HepG2 (cell line): ENCODE measurements around the gene ALDH2. TPM values are rescaled to one million over a fixed set of nuclear protein-coding genes. Genes with fewer than 3 reads are reported as not detected.

Experiments used
- ATAC-seq: fragments of 200-7000 bp; cut with Tn5 transposase; 3 replicates; pipeline ENCODE4 v1.9.1; 2020; ENCODE audit warnings: mild to moderate bottlenecking, moderate library complexity
- BruUV-seq: library from RNA; stranded (reverse); fragments of 400-500 nt; replicated peaks from 2 replicates; lab custom pipeline; 2021; lab: Mats Ljungman, UMichigan
- CTCF ChIA-PET: fragments of 300-600 bp; formaldehyde crosslinking; extraction: SDS; loops from one replicate; lab custom pipeline; 2021; ENCODE audit warnings: low total read pairs, inconsistent platforms, low intra/inter-chr PET ratio; lab: Yijun Ruan, JAX
- POLR2A ChIA-PET: fragments of 350-600 bp; sonication (Branson Sonifier 250); formaldehyde crosslinking; loops from one replicate; lab custom pipeline; 2020; ENCODE audit warnings: antibody characterized with exemption, inconsistent platforms; lab: Yijun Ruan, JAX
- DNase-seq: peaks from one replicate; pipeline ENCODE4 v3.0.0-alpha.2; 2015; ENCODE audit warnings: low spot score
- FAIRE-seq: peaks from 3 replicates; lab custom pipeline; 2011; peaks lifted over from hg19 to GRCh38; lab: Jason Lieb, UNC
- H2AFZ ChIP-seq: one replicate; pipeline ENCODE4 v1.6.1; 2011; ENCODE audit warnings: low read length, inconsistent platforms
- H3K27ac ChIP-seq: fragments of 300-600 bp; 3 replicates; pipeline ENCODE4 v1.8.0; 2011; ENCODE audit warnings: mixed run types, mild to moderate bottlenecking, mixed read lengths, low read length, inconsistent platforms; ENCODE audit not compliant: insufficient read depth; ENCODE audit errors: extremely low read length
- H3K27me3 ChIP-seq, 2 experiments: fragments of 200-600 bp in 1 of 2; 2 replicates in 1 of 2; 3 replicates in 1 of 2; pipeline versions ENCODE4 v1.6.0 to v1.8.0; 2011; ENCODE audit warnings: low read length in 2 of 2, mild to moderate bottlenecking in 2 of 2, moderate library complexity in 2 of 2, inconsistent platforms in 1 of 2; ENCODE audit not compliant: insufficient read depth in 2 of 2, control insufficient read depth in 1 of 2
- H3K36me3 ChIP-seq, 2 experiments: fragments of 200-600 bp in 1 of 2; replicated peaks in 1 of 2; 2 replicates in 1 of 2; 3 replicates in 1 of 2; pipeline versions ENCODE4 v1.5.1 to v1.8.0; 2011; ENCODE audit warnings: low read length in 2 of 2, inconsistent platforms in 1 of 2; ENCODE audit not compliant: insufficient read depth in 2 of 2, control insufficient read depth in 1 of 2
- H3K4me1 ChIP-seq: 2 replicates; pipeline ENCODE4 v1.5.1; 2012; ENCODE audit warnings: low read length, inconsistent platforms; ENCODE audit not compliant: insufficient read depth
- H3K4me2 ChIP-seq: 2 replicates; pipeline ENCODE4 v1.6.0; 2011; ENCODE audit warnings: low read depth, low read length, inconsistent platforms
- H3K4me3 ChIP-seq, 3 experiments: fragments of 200-600 bp in 1 of 3; sonication (generic), shearing (Covaris generic) in 1 of 3; replicated peaks in 1 of 3; 2 replicates each; pipeline ENCODE4 v1.5.1; 2011 to 2016; ENCODE audit warnings: low read length in 3 of 3, inconsistent platforms in 2 of 3, low read depth in 2 of 3, mild to moderate bottlenecking in 2 of 3, control low read depth in 1 of 3, mixed read lengths in 1 of 3; ENCODE audit not compliant: insufficient read depth in 1 of 3
- H3K79me2 ChIP-seq: one replicate; pipeline ENCODE4 v1.6.1; 2011; ENCODE audit warnings: low read length, inconsistent platforms; ENCODE audit not compliant: insufficient read depth
- H3K9ac ChIP-seq: 2 replicates; pipeline ENCODE4 v1.6.0; 2011; ENCODE audit warnings: mild to moderate bottlenecking, low read depth, low read length, inconsistent platforms; ENCODE audit not compliant: insufficient read depth
- H3K9me3 ChIP-seq: 2 replicates; pipeline ENCODE4 v1.5.1; 2012; ENCODE audit warnings: mild to moderate bottlenecking, low read length
- H4K20me1 ChIP-seq: 2 replicates; pipeline ENCODE4 v1.6.0; 2011; ENCODE audit warnings: inconsistent platforms, mild to moderate bottlenecking, low read length, moderate library complexity; ENCODE audit not compliant: insufficient read depth
- EED ChIP-seq: sonication (generic); formaldehyde crosslinking; IDR thresholded peaks from 2 replicates; pipeline ENCODE4 v1.5.0; 2020; ENCODE audit warnings: mild to moderate bottlenecking, missing genetic modification reagents
- GTF3A ChIP-seq: sonication (generic); formaldehyde crosslinking; conservative IDR thresholded peaks from 2 replicates; pipeline ENCODE4 v1.4.0; 2020; ENCODE audit warnings: mild to moderate bottlenecking, missing genetic modification reagents
- MAFG ChIP-seq: sonication (generic); formaldehyde crosslinking; IDR thresholded peaks from 2 replicates; pipeline ENCODE4 v1.5.1; 2020; ENCODE audit warnings: mild to moderate bottlenecking, missing genetic modification reagents
- NFKB2 ChIP-seq: sonication (generic); formaldehyde crosslinking; IDR thresholded peaks from 2 replicates; pipeline ENCODE4 v1.4.0; 2020; ENCODE audit warnings: missing genetic modification reagents, borderline replicate concordance
- NPAS2 ChIP-seq: sonication (generic); formaldehyde crosslinking; IDR thresholded peaks from 2 replicates; pipeline ENCODE4 v1.8.0; 2022; ENCODE audit warnings: mild to moderate bottlenecking, missing genetic modification reagents, borderline replicate concordance
- SAP130 ChIP-seq: IDR thresholded peaks from 2 replicates; pipeline ENCODE4 v1.6.1; 2016; ENCODE audit warnings: low read depth
- TP53 ChIP-seq: sonication (generic); formaldehyde crosslinking; conservative IDR thresholded peaks from 2 replicates; pipeline ENCODE4 v1.4.0; 2020; ENCODE audit warnings: missing genetic modification reagents
- TRAFD1 ChIP-seq: sonication (generic); formaldehyde crosslinking; IDR thresholded peaks from 2 replicates; pipeline ENCODE4 v1.5.1; 2020; ENCODE audit warnings: missing genetic modification reagents, mild to moderate bottlenecking, borderline replicate concordance
- ZNF296 ChIP-seq: sonication (generic); formaldehyde crosslinking; conservative IDR thresholded peaks from 2 replicates; pipeline ENCODE4 v1.5.0; 2020; ENCODE audit warnings: mild to moderate bottlenecking, missing genetic modification reagents
- ZNF577 ChIP-seq: sonication (generic); formaldehyde crosslinking; IDR thresholded peaks from 2 replicates; pipeline ENCODE4 v1.4.0; 2020; ENCODE audit warnings: mild to moderate bottlenecking, low read depth, missing genetic modification reagents, borderline replicate concordance
- WGBS: methylation state at CpG from one replicate; pipeline ENCODE4 v1.1.6; 2017; ENCODE audit warnings: low lambda C conversion rate; 5-methylcytosine and 5-hydroxymethylcytosine counted together
- in situ Hi-C: cut with HindIII; loops from 2 replicates; pipeline ENCODE4 v1.10.0; 2017; ENCODE audit warnings: low pct_unique_long_range_greater_than_20kb; ENCODE audit not compliant: extremely low pct_ligation_motif_present
- intact Hi-C: fragments of 100-400 bp; cut with micrococcal nuclease; formaldehyde crosslinking; loops from one replicate; pipeline ENCODE4 v1.10.0; 2022; ENCODE audit not compliant: unreplicated experiment
- polyA plus RNA-seq, 8 experiments: library from polyadenylated mRNA; depleted of rRNA in 3 of 8; stranded (reverse) in 7 of 8; unstranded in 1 of 8; fragments of >200 nt; fragmentation: Illumina TruSeq in 4 of 8; extraction: Trizol in 4 of 8; gene quantifications; 2 replicates each; pipeline versions ENCODE4 v1.2.1 to v1.2.3, GENCODE V29; 2011 to 2016; ENCODE audit warnings: low read depth in 4 of 8, missing spikeins in 1 of 8, mixed read lengths in 1 of 8; ENCODE audit not compliant: insufficient read depth in 1 of 8
- total RNA-seq, 5 experiments: library from RNA; depleted of rRNA; stranded (reverse); fragments of >200 nt; fragmentation: Illumina TruSeq; extraction: Trizol; gene quantifications; 2 replicates each; pipeline ENCODE4 v1.2.3, GENCODE V29; 2016; ENCODE audit warnings: low read depth in 1 of 5
- TF ChIP-seq, protein P1 (sequence below), 2 experiments: sonication (generic) in 1 of 2; formaldehyde crosslinking in 1 of 2; IDR thresholded peaks; 2 replicates each; pipeline versions ENCODE4 v1.5.1 to v1.6.1; 2011 to 2020; ENCODE audit warnings: borderline replicate concordance in 1 of 2, low read depth in 1 of 2, low read length in 1 of 2, mild to moderate bottlenecking in 1 of 2, missing genetic modification reagents in 1 of 2, moderate library complexity in 1 of 2
- TF ChIP-seq, protein P2 (sequence below): sonication (generic); formaldehyde crosslinking; IDR thresholded peaks from 2 replicates; pipeline ENCODE4 v1.8.1; 2022; ENCODE audit warnings: low read depth, mild to moderate bottlenecking, missing genetic modification reagents
- TF ChIP-seq, protein P3 (sequence below): sonication (generic); formaldehyde crosslinking; IDR thresholded peaks from 2 replicates; pipeline ENCODE4 v1.5.0; 2020; ENCODE audit warnings: missing genetic modification reagents
- TF ChIP-seq, protein P4 (sequence below): sonication (generic); formaldehyde crosslinking; conservative IDR thresholded peaks from 2 replicates; pipeline ENCODE4 v1.8.0; 2022; ENCODE audit warnings: missing genetic modification reagents

ALDH2 gene
- total and polyA plus RNA-seq, 2 of the 13 experiments (the other 11 are each of a cell fraction or from before 2014, with no cell fraction given) = 78.8 to 103 TPM

GRCh38 chr12:111798182-111798581, 31.4 kb downstream of the ALDH2 start (continued):
- TF ChIP-seq, protein P1, sequence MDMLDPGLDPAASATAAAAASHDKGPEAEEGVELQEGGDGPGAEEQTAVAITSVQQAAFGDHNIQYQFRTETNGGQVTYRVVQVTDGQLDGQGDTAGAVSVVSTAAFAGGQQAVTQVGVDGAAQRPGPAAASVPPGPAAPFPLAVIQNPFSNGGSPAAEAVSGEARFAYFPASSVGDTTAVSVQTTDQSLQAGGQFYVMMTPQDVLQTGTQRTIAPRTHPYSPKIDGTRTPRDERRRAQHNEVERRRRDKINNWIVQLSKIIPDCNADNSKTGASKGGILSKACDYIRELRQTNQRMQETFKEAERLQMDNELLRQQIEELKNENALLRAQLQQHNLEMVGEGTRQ (IDR thresholded peaks at IDR 0.05; ENCODE audit: low read depth, low read length) = no peak
- TF ChIP-seq, protein P1 (CRISPR knock-in tag; IDR thresholded peaks at IDR 0.05; ENCODE audit: borderline replicate concordance) = no peak
- TF ChIP-seq NFKB2 (no peak), NPAS2 (CRISPR knock-in tag) (no peak), TP53 (no peak)
- TF ChIP-seq, protein P2, sequence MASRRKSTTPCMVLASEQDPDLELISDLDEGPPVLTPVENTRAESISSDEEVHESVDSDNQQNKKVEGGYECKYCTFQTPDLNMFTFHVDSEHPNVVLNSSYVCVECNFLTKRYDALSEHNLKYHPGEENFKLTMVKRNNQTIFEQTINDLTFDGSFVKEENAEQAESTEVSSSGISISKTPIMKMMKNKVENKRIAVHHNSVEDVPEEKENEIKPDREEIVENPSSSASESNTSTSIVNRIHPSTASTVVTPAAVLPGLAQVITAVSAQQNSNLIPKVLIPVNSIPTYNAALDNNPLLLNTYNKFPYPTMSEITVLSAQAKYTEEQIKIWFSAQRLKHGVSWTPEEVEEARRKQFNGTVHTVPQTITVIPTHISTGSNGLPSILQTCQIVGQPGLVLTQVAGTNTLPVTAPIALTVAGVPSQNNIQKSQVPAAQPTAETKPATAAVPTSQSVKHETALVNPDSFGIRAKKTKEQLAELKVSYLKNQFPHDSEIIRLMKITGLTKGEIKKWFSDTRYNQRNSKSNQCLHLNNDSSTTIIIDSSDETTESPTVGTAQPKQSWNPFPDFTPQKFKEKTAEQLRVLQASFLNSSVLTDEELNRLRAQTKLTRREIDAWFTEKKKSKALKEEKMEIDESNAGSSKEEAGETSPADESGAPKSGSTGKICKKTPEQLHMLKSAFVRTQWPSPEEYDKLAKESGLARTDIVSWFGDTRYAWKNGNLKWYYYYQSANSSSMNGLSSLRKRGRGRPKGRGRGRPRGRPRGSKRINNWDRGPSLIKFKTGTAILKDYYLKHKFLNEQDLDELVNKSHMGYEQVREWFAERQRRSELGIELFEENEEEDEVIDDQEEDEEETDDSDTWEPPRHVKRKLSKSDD = no peak
- TF ChIP-seq, protein P3, sequence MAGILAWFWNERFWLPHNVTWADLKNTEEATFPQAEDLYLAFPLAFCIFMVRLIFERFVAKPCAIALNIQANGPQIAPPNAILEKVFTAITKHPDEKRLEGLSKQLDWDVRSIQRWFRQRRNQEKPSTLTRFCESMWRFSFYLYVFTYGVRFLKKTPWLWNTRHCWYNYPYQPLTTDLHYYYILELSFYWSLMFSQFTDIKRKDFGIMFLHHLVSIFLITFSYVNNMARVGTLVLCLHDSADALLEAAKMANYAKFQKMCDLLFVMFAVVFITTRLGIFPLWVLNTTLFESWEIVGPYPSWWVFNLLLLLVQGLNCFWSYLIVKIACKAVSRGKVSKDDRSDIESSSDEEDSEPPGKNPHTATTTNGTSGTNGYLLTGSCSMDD (CRISPR knock-in tag) = no peak

DNA sequence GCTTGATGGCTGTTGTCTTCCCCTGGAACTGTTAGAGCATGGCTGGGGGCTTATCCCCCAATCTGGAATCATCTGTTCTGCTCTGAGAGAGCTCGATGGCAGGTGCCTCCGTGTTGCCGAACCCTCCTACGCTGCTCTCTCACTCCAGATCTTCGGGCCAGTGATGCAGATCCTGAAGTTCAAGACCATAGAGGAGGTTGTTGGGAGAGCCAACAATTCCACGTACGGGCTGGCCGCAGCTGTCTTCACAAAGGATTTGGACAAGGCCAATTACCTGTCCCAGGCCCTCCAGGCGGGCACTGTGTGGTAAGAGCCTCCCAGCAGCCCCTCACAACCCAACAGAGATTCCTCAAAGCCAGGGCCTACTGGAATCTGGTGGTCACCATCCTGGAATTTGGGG, 33.0 kb downstream of the ALDH2 start:
- ATAC-seq = no peak
- no peak overlapping the region for H3K4me2 ChIP-seq
- FAIRE-seq = no peak
- no peaks in the 10 kb centered on the region for H3K27me3 ChIP-seq
- ChIA-PET POLR2A (no interaction called here), CTCF (no interaction called here)
- no peak overlapping the region for H3K9ac ChIP-seq
- no TSS peak for BruUV-seq
- H3K79me2 ChIP-seq = no peaks in the 10 kb centered on the region
- no peak overlapping the region for H3K4me3 ChIP-seq
- H3K27ac ChIP-seq = no peak overlapping the region
- in situ Hi-C loops = no loop called here
- peaks cover 14 to 47% of the 10 kb centered on the region in 2 experiments for H3K36me3 ChIP-seq
- intact Hi-C loops = no loop called here
- H2AFZ ChIP-seq = no peak overlapping the region
- no peaks in the 10 kb centered on the region for H3K4me1 ChIP-seq
- no peaks in the 10 kb centered on the region for H3K9me3 ChIP-seq
- H4K20me1 ChIP-seq = no peaks in the 10 kb centered on the region
- 95% methylated on average over 7 of the region's 9 CpGs for WGBS
- no peak for DNase-seq
- TF ChIP-seq ZNF296 (CRISPR knock-in tag) (no peak), GTF3A (CRISPR knock-in tag) (no peak), TRAFD1 (no peak), ZNF577 (no peak), MAFG (CRISPR knock-in tag) (no peak), EED (CRISPR knock-in tag) (no peak), SAP130 (CRISPR knock-in tag) (no peak)
- TF ChIP-seq, protein P4, sequence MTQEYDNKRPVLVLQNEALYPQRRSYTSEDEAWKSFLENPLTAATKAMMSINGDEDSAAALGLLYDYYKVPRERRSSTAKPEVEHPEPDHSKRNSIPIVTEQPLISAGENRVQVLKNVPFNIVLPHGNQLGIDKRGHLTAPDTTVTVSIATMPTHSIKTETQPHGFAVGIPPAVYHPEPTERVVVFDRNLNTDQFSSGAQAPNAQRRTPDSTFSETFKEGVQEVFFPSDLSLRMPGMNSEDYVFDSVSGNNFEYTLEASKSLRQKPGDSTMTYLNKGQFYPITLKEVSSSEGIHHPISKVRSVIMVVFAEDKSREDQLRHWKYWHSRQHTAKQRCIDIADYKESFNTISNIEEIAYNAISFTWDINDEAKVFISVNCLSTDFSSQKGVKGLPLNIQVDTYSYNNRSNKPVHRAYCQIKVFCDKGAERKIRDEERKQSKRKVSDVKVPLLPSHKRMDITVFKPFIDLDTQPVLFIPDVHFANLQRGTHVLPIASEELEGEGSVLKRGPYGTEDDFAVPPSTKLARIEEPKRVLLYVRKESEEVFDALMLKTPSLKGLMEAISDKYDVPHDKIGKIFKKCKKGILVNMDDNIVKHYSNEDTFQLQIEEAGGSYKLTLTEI (CRISPR knock-in tag) = no peak
